SH-SY5Y (cell line): Measurements from ENCODE around the gene FBXL17.

Experiments
- GATA2 ChIP-seq: IDR thresholded peaks from 2 replicates; pipeline ENCODE4 v1.6.1; 2011; ENCODE audit warnings: mild to moderate bottlenecking, low read depth, low read length
- GATA3 ChIP-seq: IDR thresholded peaks from 2 replicates; pipeline ENCODE4 v1.6.1; 2011; ENCODE audit warnings: low read depth, mild to moderate bottlenecking, low read length, moderate library complexity

DNA sequence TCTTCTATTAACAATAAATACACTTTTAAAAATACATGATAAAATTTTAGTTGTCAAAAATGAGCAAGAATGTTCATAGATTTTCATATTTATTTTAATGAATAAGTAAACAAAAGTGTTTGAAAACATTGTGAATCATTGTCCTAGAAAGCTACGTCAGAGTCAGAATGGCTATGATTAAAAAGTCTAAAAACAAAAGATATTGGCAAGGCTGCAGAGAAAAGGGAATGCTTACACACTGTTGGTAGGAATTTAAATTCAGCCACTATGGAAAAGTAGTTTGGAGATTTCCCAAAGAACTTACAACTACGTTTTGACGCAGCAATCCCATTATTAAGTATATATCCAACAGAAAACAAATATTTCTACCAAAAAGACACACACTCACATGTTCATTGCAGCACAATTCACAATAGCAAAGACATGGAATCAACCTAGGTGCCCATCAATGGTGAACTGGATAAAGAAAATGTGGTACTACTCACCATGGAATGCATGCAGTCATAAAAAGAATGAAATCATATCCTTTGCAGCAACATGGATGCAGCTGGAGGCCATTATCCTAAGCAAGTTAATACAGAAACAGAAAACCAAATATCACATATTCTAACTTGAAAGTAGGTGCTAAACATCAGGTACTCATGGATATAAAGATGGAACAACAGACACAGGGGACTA, 49.2 kb upstream of the FBXL17 start:
- TF ChIP-seq GATA2 (no peak), GATA3 (no peak)
